Ishikawa (cell line): ENCODE data around the gene ADGRD2.

Source experiments
- TAF1 ChIP-seq: IDR thresholded peaks from 2 replicates; pipeline ENCODE4 v1.6.1; 2012; ENCODE audit warnings: low read depth, mild to moderate bottlenecking
- TF ChIP-seq, protein P1 (sequence below): IDR thresholded peaks from 2 replicates; pipeline ENCODE4 v1.6.1; 2012
- TF ChIP-seq, protein P2 (sequence below): IDR thresholded peaks from 2 replicates; pipeline ENCODE4 v1.6.1; 2012; ENCODE audit warnings: low read depth, mild to moderate bottlenecking

DNA sequence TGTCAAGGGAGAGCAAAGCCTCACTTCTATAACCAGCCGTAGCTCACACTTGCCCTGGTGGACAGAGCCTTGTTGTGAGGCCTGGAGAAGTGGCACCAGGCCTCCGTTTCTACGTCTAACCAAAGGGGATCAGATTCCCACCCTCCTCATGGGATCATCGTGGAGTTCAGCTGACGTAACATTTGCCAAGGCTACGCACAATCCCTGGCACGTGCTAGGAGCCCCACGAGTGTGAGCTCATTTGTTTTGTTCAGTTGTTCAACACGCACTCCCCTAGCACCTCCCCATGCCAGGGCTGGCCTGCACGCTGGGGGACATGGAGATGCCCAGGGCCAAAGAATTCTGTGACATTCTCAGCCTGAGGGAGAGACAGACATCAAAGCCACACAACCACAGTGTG, 23.1 kb downstream of the ADGRD2 start:
- TF ChIP-seq, protein P1, sequence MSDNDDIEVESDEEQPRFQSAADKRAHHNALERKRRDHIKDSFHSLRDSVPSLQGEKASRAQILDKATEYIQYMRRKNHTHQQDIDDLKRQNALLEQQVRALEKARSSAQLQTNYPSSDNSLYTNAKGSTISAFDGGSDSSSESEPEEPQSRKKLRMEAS = no peak
- TF ChIP-seq, protein P2, sequence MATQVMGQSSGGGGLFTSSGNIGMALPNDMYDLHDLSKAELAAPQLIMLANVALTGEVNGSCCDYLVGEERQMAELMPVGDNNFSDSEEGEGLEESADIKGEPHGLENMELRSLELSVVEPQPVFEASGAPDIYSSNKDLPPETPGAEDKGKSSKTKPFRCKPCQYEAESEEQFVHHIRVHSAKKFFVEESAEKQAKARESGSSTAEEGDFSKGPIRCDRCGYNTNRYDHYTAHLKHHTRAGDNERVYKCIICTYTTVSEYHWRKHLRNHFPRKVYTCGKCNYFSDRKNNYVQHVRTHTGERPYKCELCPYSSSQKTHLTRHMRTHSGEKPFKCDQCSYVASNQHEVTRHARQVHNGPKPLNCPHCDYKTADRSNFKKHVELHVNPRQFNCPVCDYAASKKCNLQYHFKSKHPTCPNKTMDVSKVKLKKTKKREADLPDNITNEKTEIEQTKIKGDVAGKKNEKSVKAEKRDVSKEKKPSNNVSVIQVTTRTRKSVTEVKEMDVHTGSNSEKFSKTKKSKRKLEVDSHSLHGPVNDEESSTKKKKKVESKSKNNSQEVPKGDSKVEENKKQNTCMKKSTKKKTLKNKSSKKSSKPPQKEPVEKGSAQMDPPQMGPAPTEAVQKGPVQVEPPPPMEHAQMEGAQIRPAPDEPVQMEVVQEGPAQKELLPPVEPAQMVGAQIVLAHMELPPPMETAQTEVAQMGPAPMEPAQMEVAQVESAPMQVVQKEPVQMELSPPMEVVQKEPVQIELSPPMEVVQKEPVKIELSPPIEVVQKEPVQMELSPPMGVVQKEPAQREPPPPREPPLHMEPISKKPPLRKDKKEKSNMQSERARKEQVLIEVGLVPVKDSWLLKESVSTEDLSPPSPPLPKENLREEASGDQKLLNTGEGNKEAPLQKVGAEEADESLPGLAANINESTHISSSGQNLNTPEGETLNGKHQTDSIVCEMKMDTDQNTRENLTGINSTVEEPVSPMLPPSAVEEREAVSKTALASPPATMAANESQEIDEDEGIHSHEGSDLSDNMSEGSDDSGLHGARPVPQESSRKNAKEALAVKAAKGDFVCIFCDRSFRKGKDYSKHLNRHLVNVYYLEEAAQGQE = no peak
- TF ChIP-seq TAF1 = no peak
